AG09309 (cell line): Measurements from ENCODE around the gene UBE2B.

Experiments used
- DNase-seq: peaks from one replicate; pipeline ENCODE4 v3.0.0-alpha.2; 2010; ENCODE audit warnings: low read depth
- H3K4me3 ChIP-seq: 2 replicates; pipeline ENCODE4 v1.5.1; 2011; ENCODE audit warnings: mild to moderate bottlenecking, low read depth, low read length, moderate library complexity; ENCODE audit not compliant: control insufficient read depth
- CTCF ChIP-seq: IDR thresholded peaks from 2 replicates; pipeline ENCODE4 v1.5.1; 2011; ENCODE audit warnings: mild to moderate bottlenecking, low read depth, low read length, inconsistent platforms; ENCODE audit not compliant: insufficient read depth, control insufficient read depth; ENCODE audit errors: missing control alignments

The UBE2B gene

GRCh38 chr5:134426361-134426760, 55.0 kb downstream of the UBE2B start:
- TF ChIP-seq CTCF: no peak
- no peak overlapping the region for H3K4me3 ChIP-seq
- no peak for DNase-seq

- no peak for TF ChIP-seq CTCF
- H3K4me3 ChIP-seq: no peak overlapping the region
- no peak for DNase-seq
Measured at GRCh38 chr5:134427540-134428041, 56.2 kb downstream of the UBE2B start.

- H3K4me3 ChIP-seq: no peak overlapping the region
- no peak for DNase-seq
- TF ChIP-seq CTCF: no peak
Measured at GRCh38 chr5:134430001-134430569, 58.7 kb downstream of the UBE2B start.

GRCh38 chr5:134432174-134432573, 60.8 kb downstream of the UBE2B start:
- no peak for TF ChIP-seq CTCF

GRCh38 chr5:134432677-134433359, 61.4 kb downstream of the UBE2B start:
- no peak for DNase-seq
- no peak for TF ChIP-seq CTCF
- H3K4me3 ChIP-seq: no peak overlapping the region

More at GRCh38 chr5:134432174-134432573, 60.8 kb downstream of the UBE2B start:
- DNase-seq: no peak
- no peak overlapping the region for H3K4me3 ChIP-seq

- TF ChIP-seq CTCF: no peak
- no peak for DNase-seq
- no peak overlapping the region for H3K4me3 ChIP-seq
Measured at GRCh38 chr5:134435560-134435959, 64.2 kb downstream of the UBE2B start.
